Measurements from ENCODE around the gene SLC19A2. TPM values are rescaled to one million over a fixed set of nuclear protein-coding genes. Genes with fewer than 3 reads are reported as not detected.

SLC19A2 gene
- total RNA-seq, 1 donor from 2014 or later, result 29.0 TPM

GRCh38 chr1:169475806-169476387 is 9.8 kb downstream of the SLC19A2 start:
- no peak for DNase-seq (ENCODE audit: low spot score)

- DNase-seq (ENCODE audit: low spot score), result no peak
Measured at GRCh38 chr1:169474302-169474995, 11.3 kb downstream of the SLC19A2 start.

GRCh38 chr1:169473347-169473746 is 12.4 kb downstream of the SLC19A2 start:
- DNase-seq (ENCODE audit: low spot score), result no peak

DNA sequence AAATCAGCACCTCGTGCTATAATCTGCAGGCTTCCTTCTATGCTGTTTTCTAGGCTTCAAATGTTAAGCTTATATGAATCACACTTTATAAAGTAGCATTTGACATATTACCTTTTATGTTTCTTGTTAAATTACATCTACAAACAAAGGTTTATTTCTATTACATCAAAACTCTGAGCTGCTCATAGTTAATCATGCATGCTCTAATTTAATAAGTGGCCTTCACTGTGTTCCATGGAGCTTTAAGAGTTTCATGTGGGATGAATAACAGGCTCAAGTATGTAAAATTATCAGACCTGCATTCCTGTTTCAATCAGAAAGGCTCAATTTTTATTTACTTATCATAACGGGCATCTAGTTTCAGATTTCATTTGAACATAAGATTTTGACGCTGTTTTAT is 13.0 kb downstream of the SLC19A2 start:
- DNase-seq (ENCODE audit: low spot score), result no peak

- no peak for DNase-seq (ENCODE audit: low spot score)
Measured at GRCh38 chr1:169468982-169469381, 16.8 kb downstream of the SLC19A2 start.

- no peak for DNase-seq (ENCODE audit: low spot score)
Measured at GRCh38 chr1:169466259-169467230, 19.2 kb downstream of the SLC19A2 start.

DNA sequence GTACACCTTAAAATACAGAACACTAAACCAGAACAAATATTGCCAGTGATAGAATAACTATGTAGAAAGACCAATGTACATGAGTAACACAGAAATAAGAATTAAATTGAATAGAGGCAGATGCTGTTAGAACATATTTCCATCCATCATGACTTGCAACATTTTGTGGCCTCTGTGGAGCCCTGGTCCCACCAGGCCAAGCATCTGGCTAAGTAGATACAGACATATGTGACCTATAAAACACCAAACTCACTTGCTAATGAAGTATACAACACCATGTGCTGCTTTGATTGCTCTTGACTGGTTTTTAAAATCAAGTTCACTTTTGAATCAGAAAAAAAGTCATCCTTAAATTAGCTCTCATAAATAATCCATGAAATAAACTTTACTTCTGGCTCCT is 20.5 kb downstream of the SLC19A2 start:
- DNase-seq (ENCODE audit: low spot score), result no peak

DNA sequence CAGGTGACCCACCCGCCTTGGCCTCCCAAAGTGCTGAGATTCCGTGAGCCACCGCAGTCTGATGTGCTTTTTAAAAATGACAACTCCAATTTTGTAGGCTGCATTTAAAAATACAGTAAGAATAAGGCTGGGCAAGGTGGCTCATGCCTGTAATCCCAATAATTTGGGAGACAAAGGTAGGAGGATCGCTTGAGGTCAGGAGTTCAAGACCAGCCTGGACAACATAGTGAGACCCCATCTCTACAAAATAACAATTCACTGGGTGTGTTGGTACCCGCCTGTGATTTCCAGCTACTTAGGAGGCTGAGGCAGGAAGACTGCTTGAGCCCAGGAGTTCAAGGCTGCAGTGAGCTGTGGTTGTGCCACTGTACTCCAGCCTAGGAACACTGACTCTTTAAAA is 23.4 kb downstream of the SLC19A2 start:
- DNase-seq (ENCODE audit: low spot score), result no peak

DNA sequence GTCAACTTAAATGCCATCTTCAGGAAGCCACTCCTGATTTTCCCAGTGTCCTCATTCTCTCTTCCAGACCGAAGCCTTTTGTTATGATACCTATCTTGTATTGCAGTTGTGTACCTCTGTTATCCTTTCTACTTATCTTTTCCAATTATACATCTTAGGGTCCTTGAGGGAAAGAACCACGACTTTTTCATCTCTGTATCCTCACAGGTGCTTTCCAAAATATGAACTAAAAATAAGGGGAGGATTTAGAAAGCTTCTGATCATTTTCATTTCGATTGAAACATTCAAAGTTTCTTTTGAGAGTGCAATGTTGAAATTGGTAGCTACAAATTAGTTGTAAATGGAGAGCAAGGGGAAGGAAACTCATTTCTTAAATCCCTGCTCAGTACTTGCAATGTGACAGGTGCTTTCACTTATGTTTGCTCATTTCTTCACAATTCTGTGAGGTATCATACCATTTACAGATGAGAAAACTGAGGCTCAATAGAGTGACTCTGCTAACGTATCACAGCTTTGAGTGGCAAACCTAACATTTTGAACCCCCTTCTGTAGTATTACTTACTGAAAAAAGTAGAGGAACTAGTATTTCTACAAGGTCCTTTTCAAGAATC is 24.2 kb downstream of the SLC19A2 start:
- no peak for DNase-seq (ENCODE audit: low spot score)

DNA sequence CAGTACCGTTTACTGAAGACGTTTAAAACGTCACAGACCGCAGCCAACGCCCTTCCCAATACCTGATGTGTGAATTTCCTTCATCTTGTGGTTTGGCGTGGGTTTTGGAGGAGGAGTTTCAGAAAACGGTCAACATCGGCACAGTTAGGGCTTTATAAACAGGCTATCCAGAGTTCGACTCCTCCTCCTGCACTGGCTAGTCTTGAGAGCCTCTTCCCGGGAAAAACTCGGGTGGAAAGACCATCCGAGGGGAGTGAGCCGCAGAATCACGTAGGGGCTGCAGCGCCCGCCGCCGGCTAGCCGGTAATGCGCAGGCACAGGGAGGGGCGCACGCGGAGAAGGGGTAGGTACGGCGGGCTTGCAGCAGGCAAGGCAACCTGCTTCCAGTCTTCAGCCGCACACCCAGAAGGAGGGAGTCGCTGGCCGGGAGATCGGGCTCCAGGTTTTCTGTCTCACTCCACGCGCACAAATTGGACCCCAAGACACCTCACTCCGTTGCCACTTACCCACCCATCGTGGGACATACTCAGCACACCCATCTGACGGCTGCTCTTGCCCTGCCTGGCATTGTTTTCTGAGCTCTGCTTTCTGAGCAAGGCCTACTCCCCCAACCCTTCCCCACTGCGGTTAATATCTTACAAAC is 25.4 kb downstream of the SLC19A2 start:
- DNase-seq (ENCODE audit: low spot score), result no peak

GRCh38 chr1:169457443-169457842 is 28.3 kb downstream of the SLC19A2 start:
- DNase-seq (ENCODE audit: low spot score), result no peak

DNA sequence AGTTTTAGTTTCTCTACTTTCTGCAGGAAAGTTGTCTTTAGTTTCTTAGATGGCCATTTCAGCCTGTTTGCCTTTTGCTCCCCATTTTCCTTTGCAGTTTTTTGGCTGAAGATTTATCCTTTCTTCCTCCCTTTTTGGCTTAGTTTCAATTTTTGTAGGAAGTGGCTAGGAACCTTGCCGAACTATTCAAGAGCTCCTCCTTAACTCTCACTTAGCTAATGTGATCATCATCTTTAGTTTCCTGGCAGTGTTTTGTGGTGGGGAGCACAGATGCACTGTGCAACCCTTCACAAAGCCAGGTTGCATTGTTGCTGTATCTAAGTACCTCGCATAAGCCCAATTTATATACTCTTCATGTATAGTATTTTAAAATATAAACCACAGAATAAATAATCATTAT is 29.7 kb downstream of the SLC19A2 start:
- DNase-seq (ENCODE audit: low spot score), result no peak

GRCh38 chr1:169452921-169453320 is 32.8 kb downstream of the SLC19A2 start:
- no peak for DNase-seq (ENCODE audit: low spot score)

GRCh38 chr1:169451218-169451824 is 34.4 kb downstream of the SLC19A2 start:
- DNase-seq (ENCODE audit: low spot score), result no peak

GRCh38 chr1:169443923-169444322 is 41.8 kb downstream of the SLC19A2 start:
- DNase-seq (ENCODE audit: low spot score), result no peak

DNA sequence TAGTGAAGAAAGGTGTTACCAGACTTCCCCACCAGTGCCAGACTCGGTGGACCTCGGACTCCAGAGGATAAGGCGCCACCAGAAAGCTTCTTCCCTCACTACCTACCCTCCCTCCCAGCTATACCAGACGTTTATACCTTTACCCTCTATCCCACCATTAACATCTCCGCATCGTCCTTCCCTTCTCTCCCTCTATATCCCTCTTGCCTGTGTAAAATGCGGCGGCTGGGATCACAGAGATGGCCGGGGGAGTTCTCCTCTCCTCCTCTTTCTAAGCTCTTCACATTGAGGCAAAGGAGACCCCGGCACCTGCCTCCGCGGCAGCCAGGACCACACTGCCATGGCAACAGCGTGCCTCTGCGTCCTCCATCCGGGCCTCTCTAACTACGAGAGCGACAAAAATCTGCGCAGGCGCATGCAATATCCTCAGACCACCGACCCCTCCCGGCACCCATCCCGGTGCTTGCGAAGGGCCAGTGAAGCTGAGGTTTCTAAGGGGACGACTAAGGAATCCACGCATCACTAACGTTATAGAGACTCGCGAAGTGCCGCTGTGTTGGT is 58.6 kb downstream of the SLC19A2 start, which contains the start of gene CCDC181:
Gene CCDC181, minus strand, starts transcription at position 394 of the 561 bp plus-strand sequence. CDS start 2,547 bp downstream, outside the sequence.
- peak; percentile 53 for DNase-seq (ENCODE audit: low spot score)

DNA sequence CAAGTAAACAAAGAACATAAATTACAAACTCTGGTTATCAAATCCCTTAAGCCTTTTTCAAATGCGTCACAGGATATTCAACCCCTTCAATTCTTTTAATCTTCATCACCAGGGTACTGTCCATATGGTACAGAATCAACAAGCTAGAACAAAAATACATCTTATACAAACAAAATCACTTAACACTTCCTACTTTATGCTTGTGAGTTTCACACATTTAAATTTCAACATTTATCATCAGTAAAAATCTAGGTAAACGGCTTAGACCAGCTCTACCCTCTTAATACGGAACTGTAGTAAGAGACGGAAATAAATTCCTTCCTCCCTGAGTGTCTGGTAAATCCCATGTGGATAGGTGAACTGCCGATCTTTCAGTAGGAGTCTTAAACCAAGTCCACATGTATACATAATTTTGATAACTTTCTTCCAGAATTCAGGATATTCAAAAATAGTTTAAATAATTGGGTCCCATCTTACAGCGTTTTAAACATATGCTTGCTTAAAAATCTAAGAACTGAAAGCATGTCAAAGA is 59.5 kb downstream of the SLC19A2 start:
- DNase-seq (ENCODE audit: low spot score), result no peak

GRCh38 chr1:169421309-169421708 is 64.4 kb downstream of the SLC19A2 start:
- no peak for DNase-seq (ENCODE audit: low spot score)

GRCh38 chr1:169414952-169415351 is 70.8 kb downstream of the SLC19A2 start:
- DNase-seq (ENCODE audit: low spot score), result no peak
